Endothelial cell (in vitro differentiated cells): ENCODE results near the gene SCNN1B. TPM values are rescaled to one million over a fixed set of nuclear protein-coding genes. Genes with fewer than 3 reads are reported as not detected.
"Not testable (repeated sequence)": the region's sequence is repeated elsewhere in the genome, so short reads cannot be mapped to it uniquely, and the experiment has no call there.

Experiments
- DNase-seq: peaks from one replicate; pipeline ENCODE4 v3.0.0; 2021; ENCODE audit warnings: low spot score
- H3K27ac Mint-ChIP-seq: one replicate; pipeline ENCODE4 v1.8.0; 2021; ENCODE audit warnings: mixed read lengths, inconsistent platforms; ENCODE audit not compliant: unreplicated experiment
- H3K27me3 Mint-ChIP-seq: one replicate; pipeline ENCODE4 v1.8.0; 2021; ENCODE audit warnings: mild to moderate bottlenecking, moderate library complexity, mixed read lengths, inconsistent platforms; ENCODE audit not compliant: unreplicated experiment
- H3K36me3 Mint-ChIP-seq: one replicate; pipeline ENCODE4 v1.8.0; 2021; ENCODE audit warnings: mild to moderate bottlenecking, low read depth, mixed read lengths, inconsistent platforms; ENCODE audit not compliant: unreplicated experiment
- H3K4me1 Mint-ChIP-seq: one replicate; pipeline ENCODE4 v1.8.0; 2021; ENCODE audit warnings: mild to moderate bottlenecking, mixed read lengths, inconsistent platforms; ENCODE audit not compliant: unreplicated experiment
- H3K4me3 Mint-ChIP-seq: one replicate; pipeline ENCODE4 v1.8.0; 2021; ENCODE audit warnings: mild to moderate bottlenecking, mixed read lengths, inconsistent platforms; ENCODE audit not compliant: unreplicated experiment
- H3K9me3 Mint-ChIP-seq: one replicate; pipeline ENCODE4 v1.8.0; 2021; ENCODE audit warnings: mixed read lengths, inconsistent platforms; ENCODE audit not compliant: unreplicated experiment
- CTCF ChIP-seq: fragments of 200-600 bp; sonication (generic); IDR thresholded peaks from one replicate; pipeline ENCODE4 v1.5.0; 2021; ENCODE audit warnings: antibody characterized with exemption; ENCODE audit not compliant: unreplicated experiment
- total RNA-seq: library from RNA; stranded (reverse); fragmentation: NEBNext Ultra II Directional; extraction: Animal tissue kit (Norgen Biotek cat#: 25700); gene quantifications from one replicate; pipeline ENCODE4 v1.2.1, GENCODE V29; 2021; ENCODE audit not compliant: unreplicated experiment

Gene SCNN1B
- total RNA-seq, 1 donor from 2014 or later, result not detected

- no peak for TF ChIP-seq CTCF
- Mint-ChIP-seq H3K4me3 (no peak overlapping the region), H3K27ac (no peak overlapping the region), H3K36me3 (no peaks in the 10 kb centered on the region), H3K9me3 (no peaks in the 10 kb centered on the region), H3K27me3 (no peaks in the 10 kb centered on the region), H3K4me1 (peaks cover 7% of the 10 kb centered on the region)
- DNase-seq, result no peak
Observed at GRCh38 chr16:23357761-23358290, 55.7 kb downstream of the SCNN1B start.

- Mint-ChIP-seq H3K27me3 (no peaks in the 10 kb centered on the region), H3K9me3 (no peaks in the 10 kb centered on the region), H3K4me3 (no peak overlapping the region), H3K27ac (peak overlapping the region; percentile 33), H3K4me1 (peaks cover 10% of the 10 kb centered on the region), H3K36me3 (no peaks in the 10 kb centered on the region)
- no peak for TF ChIP-seq CTCF
- peak; percentile 16 for DNase-seq
Observed at GRCh38 chr16:23359092-23359760, 57.1 kb downstream of the SCNN1B start.

GRCh38 chr16:23362460-23363317, 60.6 kb downstream of the SCNN1B start:
- Mint-ChIP-seq H3K9me3 (no peaks in the 10 kb centered on the region), H3K4me1 (peaks cover 18% of the 10 kb centered on the region), H3K36me3 (no peaks in the 10 kb centered on the region), H3K27me3 (no peaks in the 10 kb centered on the region), H3K4me3 (peak overlapping the region; percentile 14), H3K27ac (no peak overlapping the region)
- no peak for TF ChIP-seq CTCF
- DNase-seq, result no peak

GRCh38 chr16:23365602-23366240, 63.6 kb downstream of the SCNN1B start:
- Mint-ChIP-seq H3K4me3 (no peak overlapping the region), H3K4me1 (peaks cover 12% of the 10 kb centered on the region), H3K9me3 (no peaks in the 10 kb centered on the region), H3K27ac (peak overlapping the region; percentile 28), H3K27me3 (no peaks in the 10 kb centered on the region), H3K36me3 (peaks cover 4% of the 10 kb centered on the region)
- peak; percentile 10 for DNase-seq
- no peak for TF ChIP-seq CTCF

GRCh38 chr16:23366341-23366740, 64.2 kb downstream of the SCNN1B start:
- H3K27ac Mint-ChIP-seq, H3K36me3 Mint-ChIP-seq, H3K9me3 Mint-ChIP-seq, DNase-seq, H3K4me3 Mint-ChIP-seq, H3K27me3 Mint-ChIP-seq: not testable (repeated sequence)
- H3K4me1 Mint-ChIP-seq, result peaks cover 12% of the 10 kb centered on the region
